SU-DHL-6 (cell line): ENCODE results near the gene PSME3IP1.

Experiments used
- H2AFZ ChIP-seq: fragments of 200-600 bp; sonication (generic); 2 replicates; pipeline ENCODE4 v1.6.1; 2014; ENCODE audit warnings: low read depth, mild to moderate bottlenecking, moderate library complexity, mixed read lengths, antibody characterized with exemption, low read length; ENCODE audit not compliant: severe bottlenecking
- H3F3A ChIP-seq: fragments of 200-600 bp; shearing (Covaris generic); 2 replicates; pipeline ENCODE4 v1.6.0; 2016; ENCODE audit warnings: antibody characterized with exemption, mild to moderate bottlenecking; ENCODE audit not compliant: insufficient read depth
- H3K27ac ChIP-seq: fragments of 200-600 bp; sonication (generic); 2 replicates; pipeline ENCODE4 v1.5.1; 2016; ENCODE audit warnings: low read depth, mild to moderate bottlenecking, low read length, moderate library complexity, mixed read lengths
- H3K27me3 ChIP-seq: fragments of 200-600 bp; sonication (generic), shearing (Covaris generic); 2 replicates; pipeline ENCODE4 v1.6.0; 2014; ENCODE audit warnings: mild to moderate bottlenecking, low read length
- H3K36me3 ChIP-seq: fragments of 200-600 bp; sonication (generic); 2 replicates; pipeline ENCODE4 v1.6.1; 2014; ENCODE audit warnings: mild to moderate bottlenecking, low read length, mixed read lengths
- H3K4me2 ChIP-seq: fragments of 300-600, 200-600 bp; shearing (Covaris generic), sonication (generic); 2 replicates; pipeline ENCODE4 v1.6.0; 2014; ENCODE audit warnings: low read length, low read depth, mild to moderate bottlenecking; ENCODE audit not compliant: poor library complexity, severe bottlenecking
- H3K4me3 ChIP-seq: fragments of 200-600 bp; sonication (generic); 2 replicates; pipeline ENCODE4 v1.5.1; 2014; ENCODE audit warnings: antibody characterized with exemption, low read length, mild to moderate bottlenecking, mixed read lengths; ENCODE audit not compliant: insufficient read depth, poor library complexity, severe bottlenecking
- H3K79me2 ChIP-seq: fragments of 200-600 bp; sonication (generic); 2 replicates; pipeline ENCODE4 v1.6.1; 2014; ENCODE audit warnings: mild to moderate bottlenecking, low read length, moderate library complexity; ENCODE audit not compliant: insufficient read depth
- H3K9ac ChIP-seq: fragments of 200-600 bp; sonication (generic); 2 replicates; pipeline ENCODE4 v1.7.0; 2014; ENCODE audit warnings: mild to moderate bottlenecking, low read length
- H3K9me2 ChIP-seq: fragments of 200-600 bp; sonication (generic); replicated peaks from 2 replicates; pipeline ENCODE4 v1.6.1; 2014; ENCODE audit warnings: low read length; ENCODE audit not compliant: insufficient read depth
- H3K9me3 ChIP-seq: fragments of 200-600 bp; sonication (generic); 2 replicates; pipeline ENCODE4 v1.6.1; 2014; ENCODE audit warnings: low read length, mixed read lengths; ENCODE audit not compliant: insufficient read depth
- H4K20me1 ChIP-seq: fragments of 200-600 bp; sonication (generic); 2 replicates; pipeline ENCODE4 v1.6.1; 2014; ENCODE audit warnings: low read depth, mild to moderate bottlenecking, antibody characterized with exemption, low read length, moderate library complexity, mixed read lengths
- EZH2phosphoT487 ChIP-seq: fragments of 200-600 bp; sonication (generic), shearing (Covaris generic); conservative IDR thresholded peaks from 2 replicates; pipeline ENCODE4 v1.6.1; 2018; ENCODE audit warnings: mild to moderate bottlenecking, antibody characterized with exemption, low read length, moderate library complexity, mixed read lengths
- TF ChIP-seq, protein P1 (sequence below): fragments of 200-600 bp; sonication (generic); IDR thresholded peaks from one replicate; pipeline ENCODE4 v1.5.1; 2017; ENCODE audit warnings: antibody characterized with exemption, mild to moderate bottlenecking, low read length, moderate library complexity; ENCODE audit not compliant: insufficient read depth, poor library complexity, severe bottlenecking

PSME3IP1 gene

GRCh38 chr16:57165938-57166337, 19.9 kb downstream of the PSME3IP1 start:
- no peak overlapping the region for H3K9ac ChIP-seq
- H3K27me3 ChIP-seq: no peaks in the 10 kb centered on the region
- H3K79me2 ChIP-seq: no peaks in the 10 kb centered on the region
- no peaks in the 10 kb centered on the region for H3K9me3 ChIP-seq
- H2AFZ ChIP-seq: no peak overlapping the region
- no peak overlapping the region for H3K27ac ChIP-seq
- TF ChIP-seq, protein P1, sequence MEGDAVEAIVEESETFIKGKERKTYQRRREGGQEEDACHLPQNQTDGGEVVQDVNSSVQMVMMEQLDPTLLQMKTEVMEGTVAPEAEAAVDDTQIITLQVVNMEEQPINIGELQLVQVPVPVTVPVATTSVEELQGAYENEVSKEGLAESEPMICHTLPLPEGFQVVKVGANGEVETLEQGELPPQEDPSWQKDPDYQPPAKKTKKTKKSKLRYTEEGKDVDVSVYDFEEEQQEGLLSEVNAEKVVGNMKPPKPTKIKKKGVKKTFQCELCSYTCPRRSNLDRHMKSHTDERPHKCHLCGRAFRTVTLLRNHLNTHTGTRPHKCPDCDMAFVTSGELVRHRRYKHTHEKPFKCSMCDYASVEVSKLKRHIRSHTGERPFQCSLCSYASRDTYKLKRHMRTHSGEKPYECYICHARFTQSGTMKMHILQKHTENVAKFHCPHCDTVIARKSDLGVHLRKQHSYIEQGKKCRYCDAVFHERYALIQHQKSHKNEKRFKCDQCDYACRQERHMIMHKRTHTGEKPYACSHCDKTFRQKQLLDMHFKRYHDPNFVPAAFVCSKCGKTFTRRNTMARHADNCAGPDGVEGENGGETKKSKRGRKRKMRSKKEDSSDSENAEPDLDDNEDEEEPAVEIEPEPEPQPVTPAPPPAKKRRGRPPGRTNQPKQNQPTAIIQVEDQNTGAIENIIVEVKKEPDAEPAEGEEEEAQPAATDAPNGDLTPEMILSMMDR: no peak
- TF ChIP-seq EZH2phosphoT487: no peak
- H4K20me1 ChIP-seq: no peaks in the 10 kb centered on the region
- H3F3A ChIP-seq: 0 out of 2 replicates have a peak, but pooled peaks cover 7% of the 10 kb centered on the region
- no peaks in the 10 kb centered on the region for H3K9me2 ChIP-seq
- no peak overlapping the region for H3K4me2 ChIP-seq
- peaks cover 22% of the 10 kb centered on the region for H3K36me3 ChIP-seq
- no peak overlapping the region for H3K4me3 ChIP-seq

GRCh38 chr16:57165483-57165882, 20.4 kb downstream of the PSME3IP1 start:
- no peaks in the 10 kb centered on the region for H3K9me2 ChIP-seq
- H3F3A ChIP-seq: 0 out of 2 replicates have a peak, but pooled peaks cover 7% of the 10 kb centered on the region
- H3K27me3 ChIP-seq: no peaks in the 10 kb centered on the region
- no peak overlapping the region for H3K9ac ChIP-seq
- H3K36me3 ChIP-seq: peaks cover 25% of the 10 kb centered on the region
- H4K20me1 ChIP-seq: no peaks in the 10 kb centered on the region
- no peaks in the 10 kb centered on the region for H3K79me2 ChIP-seq
- no peak overlapping the region for H3K4me3 ChIP-seq
- H3K9me3 ChIP-seq: no peaks in the 10 kb centered on the region
- no peak overlapping the region for H3K27ac ChIP-seq
- TF ChIP-seq, protein P1: no peak
- TF ChIP-seq EZH2phosphoT487: no peak
- no peak overlapping the region for H2AFZ ChIP-seq
- H3K4me2 ChIP-seq: no peak overlapping the region

GRCh38 chr16:57163842-57164241, 22.0 kb downstream of the PSME3IP1 start:
- no peak overlapping the region for H3K4me3 ChIP-seq
- H3K9ac ChIP-seq: no peak overlapping the region
- H3F3A ChIP-seq: 0 out of 2 replicates have a peak, but pooled peaks cover 2% of the 10 kb centered on the region
- H3K4me2 ChIP-seq: no peak overlapping the region
- no peaks in the 10 kb centered on the region for H3K27me3 ChIP-seq
- no peaks in the 10 kb centered on the region for H3K79me2 ChIP-seq
- H2AFZ ChIP-seq: no peak overlapping the region
- H3K27ac ChIP-seq: no peak overlapping the region
- no peaks in the 10 kb centered on the region for H4K20me1 ChIP-seq
- H3K9me2 ChIP-seq: no peaks in the 10 kb centered on the region
- peaks cover 23% of the 10 kb centered on the region for H3K36me3 ChIP-seq
- TF ChIP-seq, protein P1: no peak
- TF ChIP-seq EZH2phosphoT487: no peak
- no peaks in the 10 kb centered on the region for H3K9me3 ChIP-seq
